CD4-positive, alpha-beta memory T cell (primary cell): ENCODE measurements around the gene MAS1L. TPM values are rescaled to one million over a fixed set of nuclear protein-coding genes. Genes with fewer than 3 reads are reported as not detected.

Source experiments
- CTCF ChIA-PET: fragments of 350-600 bp; sonication (Branson Sonifier 250); formaldehyde crosslinking; loops from one replicate; lab custom pipeline; 2021; ENCODE audit warnings: inconsistent platforms; ENCODE audit not compliant: partially characterized antibody; lab: Charles Lee
- POLR2A ChIA-PET: fragments of 350-600 bp; sonication (Branson Sonifier 250); formaldehyde crosslinking; loops from one replicate; lab custom pipeline; 2021; ENCODE audit not compliant: partially characterized antibody; lab: Charles Lee
- DNase-seq, 5 donors: peaks; one replicate each; pipeline versions ENCODE4 v3.0.0 to v3.0.0-alpha.2; 2020 to 2022; ENCODE audit warnings: mixed read lengths in 1 of 5
- H3K27ac ChIP-seq: one replicate; pipeline ENCODE4 v1.7.0; 2013; ENCODE audit warnings: low read depth, low read length
- H3K27me3 ChIP-seq: 2 replicates; pipeline ENCODE4 v1.7.0; 2013; ENCODE audit warnings: mild to moderate bottlenecking, low read length, moderate library complexity; ENCODE audit not compliant: insufficient read depth
- H3K36me3 ChIP-seq: 2 replicates; pipeline ENCODE4 v1.7.0; 2013; ENCODE audit warnings: mild to moderate bottlenecking, low read length, moderate library complexity; ENCODE audit not compliant: insufficient read depth
- H3K4me1 ChIP-seq: 2 replicates; pipeline ENCODE4 v1.7.0; 2013; ENCODE audit warnings: mild to moderate bottlenecking, low read length, moderate library complexity; ENCODE audit not compliant: insufficient read depth
- H3K4me3 ChIP-seq, 2 donors: one replicate each; pipeline ENCODE4 v1.7.0; 2013; ENCODE audit warnings: low read length in 2 of 2, mild to moderate bottlenecking in 1 of 2
- H3K9me3 ChIP-seq, 2 donors: one replicate each; pipeline ENCODE4 v1.7.0; 2013; ENCODE audit warnings: low read length in 2 of 2, control low read depth in 1 of 2; ENCODE audit not compliant: control insufficient read depth in 1 of 2
- H3K27ac Mint-ChIP-seq, 7 donors: one replicate each; pipeline ENCODE4 v1.8.0; 2020 to 2021; ENCODE audit warnings: mixed read lengths in 7 of 7, mild to moderate bottlenecking in 6 of 7, inconsistent platforms in 3 of 7, moderate library complexity in 3 of 7
- H3K27me3 Mint-ChIP-seq, 2 donors: one replicate each; pipeline ENCODE4 v1.8.0; 2020 to 2021; ENCODE audit warnings: mixed read lengths in 2 of 2
- H3K36me3 Mint-ChIP-seq, 2 donors: one replicate each; pipeline ENCODE4 v1.8.0; 2020 to 2021; ENCODE audit warnings: mixed read lengths in 2 of 2, inconsistent platforms in 1 of 2, mild to moderate bottlenecking in 1 of 2
- H3K4me1 Mint-ChIP-seq, 4 donors: one replicate each; pipeline ENCODE4 v1.8.0; 2020 to 2021; ENCODE audit warnings: mixed read lengths in 4 of 4, mild to moderate bottlenecking in 1 of 4
- H3K4me3 Mint-ChIP-seq, 8 donors: one replicate each; pipeline ENCODE4 v1.8.0; 2020 to 2021; ENCODE audit warnings: mixed read lengths in 8 of 8, mild to moderate bottlenecking in 7 of 8, moderate library complexity in 6 of 8, inconsistent platforms in 3 of 8
- H3K9me3 Mint-ChIP-seq, 8 donors: one replicate each; pipeline ENCODE4 v1.8.0; 2020 to 2021; ENCODE audit warnings: mixed read lengths in 8 of 8, mild to moderate bottlenecking in 5 of 8, inconsistent platforms in 3 of 8, moderate library complexity in 1 of 8
- intact Hi-C: fragments of 100-400 bp; cut with micrococcal nuclease; formaldehyde crosslinking; loops from one replicate; pipeline ENCODE4 v1.15.1; 2023
- polyA plus RNA-seq, 2 donors: library from polyadenylated mRNA; unstranded; fragments of 300-500 nt; fragmentation: Illumina TruSeq; gene quantifications; one replicate each; pipeline ENCODE4 v1.2.3, GENCODE V29; 2021
- total RNA-seq, 2 experiments: library from RNA; stranded (reverse); gene quantifications; one replicate each; pipeline ENCODE4 v1.2.3, GENCODE V29; 2021

Gene MAS1L
- total and polyA plus RNA-seq, 4 experiments from 2014 or later: not detected

- Mint-ChIP-seq H3K27ac (no peak overlapping the region), H3K4me1 (peaks cover 0 to 1% (median 0%) of the 10 kb centered on the region in 4 donors), H3K4me3 (no peak overlapping the region), H3K36me3 (no peaks in the 10 kb centered on the region), H3K27me3 (peaks cover 13 to 16% of the 10 kb centered on the region in 2 donors), H3K9me3 (peaks cover 0 to 1% (median 0%) of the 10 kb centered on the region in 8 donors)
- POLR2A ChIA-PET: no interaction called here
- intact Hi-C loops: no loop called here
- H3K27ac ChIP-seq: no peak overlapping the region
- H3K4me3 ChIP-seq: no peak overlapping the region
- H3K9me3 ChIP-seq: no peaks in the 10 kb centered on the region
- no peaks in the 10 kb centered on the region for H3K36me3 ChIP-seq
- CTCF ChIA-PET: interaction anchor here (1.2 kb wide), 1 partner anchor 123 kb away, joined by 4 read pairs; no protein-coding TSS in a partner anchor
- H3K27me3 ChIP-seq: peaks cover 6% of the 10 kb centered on the region
- H3K4me1 ChIP-seq: no peaks in the 10 kb centered on the region
- no peak for DNase-seq
These were observed 39.8 kb upstream of the MAS1L start for GRCh38 chr6:29527564-29527963.

- intact Hi-C loops: no loop called here
- no peaks in the 10 kb centered on the region for H3K36me3 ChIP-seq
- no peak for DNase-seq
- Mint-ChIP-seq H3K27ac (no peak overlapping the region), H3K27me3 (peaks cover 13 to 16% of the 10 kb centered on the region in 2 donors), H3K4me3 (no peak overlapping the region), H3K9me3 (peaks cover 0 to 1% (median 0%) of the 10 kb centered on the region in 8 donors), H3K36me3 (no peaks in the 10 kb centered on the region), H3K4me1 (peaks cover 0 to 1% (median 0%) of the 10 kb centered on the region in 4 donors)
- CTCF ChIA-PET: interaction anchor here (1.2 kb wide), 1 partner anchor 123 kb away, joined by 4 read pairs; no protein-coding TSS in a partner anchor
- no peak overlapping the region for H3K27ac ChIP-seq
- no peak overlapping the region for H3K4me3 ChIP-seq
- POLR2A ChIA-PET: no interaction called here
- H3K9me3 ChIP-seq: no peaks in the 10 kb centered on the region
- H3K27me3 ChIP-seq: peaks cover 6% of the 10 kb centered on the region
- no peaks in the 10 kb centered on the region for H3K4me1 ChIP-seq
These were observed 39.4 kb upstream of the MAS1L start for GRCh38 chr6:29527126-29527525.

- Mint-ChIP-seq H3K27ac (no peak overlapping the region), H3K4me1 (peaks cover 0 to 1% (median 0%) of the 10 kb centered on the region in 4 donors), H3K4me3 (no peak overlapping the region), H3K36me3 (no peaks in the 10 kb centered on the region), H3K27me3 (peaks cover 13 to 18% of the 10 kb centered on the region in 2 donors), H3K9me3 (peaks cover 0 to 1% (median 0%) of the 10 kb centered on the region in 8 donors)
- Histone ChIP-seq H3K27me3 (peaks cover 6% of the 10 kb centered on the region), H3K36me3 (no peaks in the 10 kb centered on the region), H3K27ac (no peak overlapping the region), H3K4me1 (no peaks in the 10 kb centered on the region), H3K9me3 (no peaks in the 10 kb centered on the region), H3K4me3 (no peak overlapping the region)
- intact Hi-C loops: no loop called here
- CTCF ChIA-PET: no interaction called here
- POLR2A ChIA-PET: no interaction called here
- DNase-seq: no peak
These were observed 37.5 kb upstream of the MAS1L start for GRCh38 chr6:29525311-29525639.

- Histone ChIP-seq H3K4me3 (no peak overlapping the region), H3K4me1 (no peaks in the 10 kb centered on the region), H3K27ac (no peak overlapping the region), H3K27me3 (peaks cover 6% of the 10 kb centered on the region), H3K36me3 (no peaks in the 10 kb centered on the region), H3K9me3 (no peaks in the 10 kb centered on the region)
- intact Hi-C loops: no loop called here
- peaks cover 13 to 23% of the 10 kb centered on the region in 2 donors for H3K27me3 Mint-ChIP-seq
- H3K4me1 Mint-ChIP-seq: peaks cover 0 to 1% (median 0%) of the 10 kb centered on the region in 4 donors
- H3K36me3 Mint-ChIP-seq: no peaks in the 10 kb centered on the region
- no peak for DNase-seq
- H3K9me3 Mint-ChIP-seq: peaks cover 0 to 1% (median 0%) of the 10 kb centered on the region in 8 donors
- CTCF ChIA-PET: no interaction called here
- no peak overlapping the region for H3K4me3 Mint-ChIP-seq
- POLR2A ChIA-PET: no interaction called here
- H3K27ac Mint-ChIP-seq: no peak overlapping the region
These were observed 36.9 kb upstream of the MAS1L start for GRCh38 chr6:29524444-29525310.

GRCh38 chr6:29524044-29524443 is 36.3 kb upstream of the MAS1L start:
- H3K4me3 Mint-ChIP-seq: no peak overlapping the region
- DNase-seq: no peak
- H3K36me3 Mint-ChIP-seq: no peaks in the 10 kb centered on the region
- Histone ChIP-seq H3K27me3 (peaks cover 6% of the 10 kb centered on the region), H3K36me3 (no peaks in the 10 kb centered on the region), H3K27ac (no peak overlapping the region), H3K4me3 (no peak overlapping the region), H3K4me1 (no peaks in the 10 kb centered on the region), H3K9me3 (no peaks in the 10 kb centered on the region)
- CTCF ChIA-PET: no interaction called here
- H3K4me1 Mint-ChIP-seq: peaks cover 0 to 1% (median 0%) of the 10 kb centered on the region in 4 donors
- POLR2A ChIA-PET: no interaction called here
- intact Hi-C loops: no loop called here
- H3K27me3 Mint-ChIP-seq: peaks cover 13 to 19% of the 10 kb centered on the region in 2 donors
- H3K9me3 Mint-ChIP-seq: peaks cover 0 to 1% (median 0%) of the 10 kb centered on the region in 8 donors
- H3K27ac Mint-ChIP-seq: no peak overlapping the region

GRCh38 chr6:29522227-29522626 is 34.5 kb upstream of the MAS1L start:
- H3K9me3 Mint-ChIP-seq: peaks cover 0 to under 1% (median 0%) of the 10 kb centered on the region in 8 donors
- no peak overlapping the region for H3K4me3 Mint-ChIP-seq
- DNase-seq: no peak
- Histone ChIP-seq H3K27ac (no peak overlapping the region), H3K27me3 (peaks cover 6% of the 10 kb centered on the region), H3K4me3 (no peak overlapping the region), H3K36me3 (no peaks in the 10 kb centered on the region), H3K9me3 (no peaks in the 10 kb centered on the region), H3K4me1 (no peaks in the 10 kb centered on the region)
- no peaks in the 10 kb centered on the region for H3K36me3 Mint-ChIP-seq
- H3K27me3 Mint-ChIP-seq: peaks cover 10 to 19% of the 10 kb centered on the region in 2 donors
- peaks cover 0 to 1% (median 0%) of the 10 kb centered on the region in 4 donors for H3K4me1 Mint-ChIP-seq
- no peak overlapping the region for H3K27ac Mint-ChIP-seq
- intact Hi-C loops: no loop called here
- POLR2A ChIA-PET: no interaction called here
- CTCF ChIA-PET: no interaction called here

- no peaks in the 10 kb centered on the region for H3K36me3 ChIP-seq
- POLR2A ChIA-PET: no interaction called here
- H3K27me3 ChIP-seq: peaks cover 6% of the 10 kb centered on the region
- no peak overlapping the region for H3K4me3 ChIP-seq
- Mint-ChIP-seq H3K4me1 (peaks cover 3 to 9% (median 7%) of the 10 kb centered on the region in 4 donors), H3K9me3 (no peaks in the 10 kb centered on the region), H3K27ac (no peak overlapping the region), H3K4me3 (no peak overlapping the region), H3K36me3 (no peaks in the 10 kb centered on the region), H3K27me3 (peaks cover 7 to 16% of the 10 kb centered on the region in 2 donors)
- no peak for DNase-seq
- CTCF ChIA-PET: no interaction called here
- no peak overlapping the region for H3K27ac ChIP-seq
- intact Hi-C loops: no loop called here
- H3K4me1 ChIP-seq: peaks cover 5% of the 10 kb centered on the region
- H3K9me3 ChIP-seq: no peaks in the 10 kb centered on the region
These were observed 33.4 kb upstream of the MAS1L start for GRCh38 chr6:29521006-29521680.
